ENCODE measurements around the gene SMIM38.

The SMIM38 gene

DNA sequence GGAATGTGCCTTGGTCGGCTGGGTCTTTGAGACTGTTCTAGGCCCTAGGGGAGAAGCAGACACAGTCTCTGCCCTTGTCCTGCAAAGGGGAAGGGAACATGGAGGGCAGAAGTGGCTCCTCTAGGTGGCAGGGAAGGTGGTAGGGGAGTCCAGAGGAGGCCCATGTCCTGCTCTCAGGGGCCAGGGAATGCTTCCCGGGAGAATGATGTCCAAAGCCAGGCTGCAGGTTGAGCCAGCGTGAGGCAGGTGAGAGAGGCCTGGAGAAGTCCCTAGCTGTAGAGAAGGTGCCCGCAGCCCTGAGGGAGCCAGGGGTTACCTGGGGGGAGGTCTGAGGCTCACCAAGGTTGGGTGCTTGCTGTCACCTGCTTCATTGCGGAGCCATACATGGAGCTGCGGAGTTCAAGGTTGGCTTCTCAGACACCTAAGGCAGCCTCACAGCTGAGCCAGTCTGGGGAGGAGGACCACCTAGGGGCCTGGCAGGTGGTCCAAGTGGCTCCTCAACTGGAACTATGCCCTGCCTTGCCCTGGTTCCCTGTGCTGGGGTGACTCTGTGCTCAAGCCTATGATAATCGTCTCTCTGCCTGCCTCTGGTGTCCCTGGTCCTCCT is 46.1 kb downstream of the SMIM38 start:
- FAIRE-seq (no peak), DNase-seq (ENCODE audit: low spot score) (no peak)

- FAIRE-seq (no peak), DNase-seq (ENCODE audit: low spot score) (no peak)
Measured at GRCh38 chr11:69202511-69203221, 46.9 kb downstream of the SMIM38 start.

DNA sequence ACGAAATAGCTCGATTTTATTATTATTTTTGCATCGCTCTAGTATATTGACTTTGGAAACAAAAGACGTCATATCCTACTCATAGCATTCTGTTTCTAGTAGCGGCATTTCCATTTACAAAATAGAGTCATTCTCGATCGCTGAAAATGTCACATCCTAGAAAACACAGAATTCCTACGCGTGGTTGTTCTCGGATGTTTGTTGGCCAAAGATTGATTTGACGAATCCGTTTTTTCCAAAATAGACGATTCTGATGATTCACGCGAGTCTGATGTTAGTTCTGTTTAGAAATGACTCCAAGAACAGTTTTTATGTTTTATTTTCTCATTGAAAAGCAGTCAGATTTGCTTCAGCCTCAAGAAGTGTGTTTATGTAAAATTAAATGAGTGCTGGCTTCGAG is 47.6 kb downstream of the SMIM38 start:
- no peak for DNase-seq (ENCODE audit: low spot score)
- no peak for FAIRE-seq

GRCh38 chr11:69203901-69204245 is 48.1 kb downstream of the SMIM38 start:
- DNase-seq (ENCODE audit: low spot score) (no peak), FAIRE-seq (no peak)

DNA sequence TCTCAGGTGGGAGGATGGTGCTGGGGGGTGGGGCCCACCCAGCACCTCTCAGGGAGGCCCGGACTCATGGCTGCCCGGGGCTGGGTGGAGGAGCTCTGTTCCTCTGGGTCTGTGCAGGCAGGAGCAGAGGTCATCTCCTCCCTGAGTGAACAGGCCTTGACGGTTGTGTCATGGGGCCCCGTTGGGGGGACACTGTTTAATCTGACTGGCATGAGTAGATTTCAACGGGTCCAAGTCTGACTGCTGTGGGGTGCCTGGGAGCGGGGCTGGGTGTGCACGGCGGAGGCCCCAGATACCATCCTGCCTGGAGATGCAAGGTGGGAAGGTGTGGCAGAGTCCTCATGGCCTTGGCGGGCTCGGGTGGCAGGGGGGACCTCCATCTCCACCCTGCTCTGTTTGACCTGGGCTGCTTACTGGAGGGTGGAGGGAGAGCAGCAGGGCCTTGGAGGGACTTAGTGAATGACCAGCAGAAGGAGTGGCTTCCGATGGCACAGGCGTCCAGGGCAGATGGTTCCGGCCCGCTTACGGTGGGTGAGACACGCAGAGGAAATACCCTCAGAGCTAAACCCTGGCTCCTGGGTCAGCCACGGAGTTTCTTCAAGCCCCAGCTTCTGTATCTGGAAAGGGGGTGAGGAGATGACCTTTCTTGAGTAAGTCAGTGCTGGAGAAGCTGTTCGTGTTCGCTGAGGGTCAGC is 48.7 kb downstream of the SMIM38 start:
- FAIRE-seq = no peak

GRCh38 chr11:69204941-69205742 is 49.4 kb downstream of the SMIM38 start:
- FAIRE-seq (no peak), DNase-seq (ENCODE audit: low spot score) (no peak)

More for the DNA sequence above, 48.7 kb downstream of the SMIM38 start:
- DNase-seq (ENCODE audit: low spot score) = no peak

All from urothelium cell line (cell line).